T47D (cell line): ENCODE measurements around the gene SMIM29.

Experiments
- DNase-seq, 2 experiments: peaks; one replicate each; pipeline versions ENCODE4 v3.0.0 to v3.0.0-alpha.2; 2011 to 2012; ENCODE audit warnings: low read depth in 1 of 2, low spot score in 1 of 2
- JUND ChIP-seq: IDR thresholded peaks from 2 replicates; pipeline ENCODE4 v1.6.1; 2012; ENCODE audit warnings: low read depth
- in situ Hi-C: cut with HindIII; loops from 2 replicates; pipeline ENCODE4 v1.10.0; 2016; ENCODE audit warnings: low sequenced_read_pairs, low pct_unique_long_range_greater_than_20kb

SMIM29 gene

DNA sequence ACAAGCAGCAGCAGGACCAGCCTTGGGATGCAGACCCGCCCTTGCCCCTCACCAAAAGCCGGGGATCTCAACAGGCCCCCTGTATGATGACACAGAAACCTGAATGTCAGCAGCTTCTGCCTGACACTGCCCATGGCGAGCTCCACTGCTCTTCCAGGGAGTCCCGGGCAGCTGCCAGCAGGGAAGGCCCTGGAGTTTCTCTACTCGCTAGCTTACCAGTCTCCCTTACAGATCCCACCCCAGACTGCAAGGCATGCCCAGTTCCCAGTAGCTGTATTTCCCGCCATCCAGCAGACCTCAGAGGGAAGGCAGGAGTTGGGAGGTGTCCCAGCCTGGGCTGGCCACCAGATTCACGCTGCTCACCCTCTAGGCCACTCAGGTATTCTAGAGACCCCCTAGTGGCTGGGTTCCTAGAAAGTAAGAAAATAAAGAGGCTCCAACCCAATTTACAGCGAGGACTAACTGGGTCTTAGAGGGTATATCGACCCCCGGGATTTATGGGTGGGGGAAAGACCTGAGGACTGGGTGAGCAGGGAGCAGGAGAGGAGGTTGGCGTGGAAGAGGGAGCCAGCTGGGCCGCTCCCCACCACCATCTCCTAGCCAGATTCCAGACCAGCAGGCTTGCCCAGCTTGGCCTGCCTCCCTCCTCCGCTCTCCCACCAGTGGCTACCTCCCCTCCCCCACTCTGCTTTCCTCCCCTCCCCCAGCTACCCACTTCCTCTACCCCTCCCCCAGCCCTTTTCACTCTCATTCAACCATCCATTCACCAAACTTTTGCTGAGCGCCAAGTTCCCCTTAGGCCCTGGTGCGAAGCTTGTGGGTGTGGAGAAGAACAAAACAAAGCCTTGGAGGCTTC is 21.8 kb downstream of the SMIM29 start:
- no peak for DNase-seq
- in situ Hi-C loops, result no loop called here
- TF ChIP-seq JUND, result no peak

DNA sequence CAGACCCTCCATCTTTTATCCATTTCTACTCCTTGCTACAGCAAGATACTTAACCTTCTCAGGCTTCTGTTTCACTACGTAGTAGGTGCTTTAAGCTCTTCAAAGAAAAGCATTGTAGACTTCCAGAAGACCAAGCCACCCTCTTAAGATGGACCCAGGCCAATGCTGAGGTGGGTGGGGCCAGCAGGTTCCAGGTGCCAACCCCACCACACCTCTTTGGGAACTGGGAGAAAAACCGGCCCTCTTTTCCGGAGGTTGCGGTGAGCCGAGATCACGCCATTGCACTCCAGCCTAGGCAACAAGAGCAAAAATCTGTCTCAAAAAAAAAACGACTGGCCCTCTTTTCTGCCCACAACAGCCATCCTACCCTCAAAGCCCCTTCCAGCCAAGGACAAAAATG is 22.7 kb downstream of the SMIM29 start:
- in situ Hi-C loops, result no loop called here
- no peak for TF ChIP-seq JUND
- no peak for DNase-seq

DNA sequence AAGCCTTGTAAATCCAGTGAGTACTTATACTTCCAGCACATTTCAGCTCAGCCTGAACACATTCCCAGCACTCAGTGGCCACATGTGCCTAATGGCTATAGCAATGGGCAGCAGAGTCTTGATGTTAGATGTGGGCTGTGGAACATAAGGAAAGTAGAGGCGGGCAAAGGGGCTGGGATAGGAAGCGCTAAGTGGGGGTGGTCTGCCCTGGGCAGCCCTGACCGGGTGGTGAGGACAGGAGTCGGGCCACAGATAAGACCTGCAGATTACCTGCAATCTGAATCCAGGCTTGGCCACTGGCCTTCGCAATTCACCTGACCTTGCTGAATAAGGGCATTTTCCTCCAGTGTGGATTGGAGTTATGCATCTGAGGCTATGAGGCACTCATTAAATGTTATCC is 23.3 kb downstream of the SMIM29 start:
- in situ Hi-C loops, result no loop called here
- TF ChIP-seq JUND, result no peak
- no peak for DNase-seq

DNA sequence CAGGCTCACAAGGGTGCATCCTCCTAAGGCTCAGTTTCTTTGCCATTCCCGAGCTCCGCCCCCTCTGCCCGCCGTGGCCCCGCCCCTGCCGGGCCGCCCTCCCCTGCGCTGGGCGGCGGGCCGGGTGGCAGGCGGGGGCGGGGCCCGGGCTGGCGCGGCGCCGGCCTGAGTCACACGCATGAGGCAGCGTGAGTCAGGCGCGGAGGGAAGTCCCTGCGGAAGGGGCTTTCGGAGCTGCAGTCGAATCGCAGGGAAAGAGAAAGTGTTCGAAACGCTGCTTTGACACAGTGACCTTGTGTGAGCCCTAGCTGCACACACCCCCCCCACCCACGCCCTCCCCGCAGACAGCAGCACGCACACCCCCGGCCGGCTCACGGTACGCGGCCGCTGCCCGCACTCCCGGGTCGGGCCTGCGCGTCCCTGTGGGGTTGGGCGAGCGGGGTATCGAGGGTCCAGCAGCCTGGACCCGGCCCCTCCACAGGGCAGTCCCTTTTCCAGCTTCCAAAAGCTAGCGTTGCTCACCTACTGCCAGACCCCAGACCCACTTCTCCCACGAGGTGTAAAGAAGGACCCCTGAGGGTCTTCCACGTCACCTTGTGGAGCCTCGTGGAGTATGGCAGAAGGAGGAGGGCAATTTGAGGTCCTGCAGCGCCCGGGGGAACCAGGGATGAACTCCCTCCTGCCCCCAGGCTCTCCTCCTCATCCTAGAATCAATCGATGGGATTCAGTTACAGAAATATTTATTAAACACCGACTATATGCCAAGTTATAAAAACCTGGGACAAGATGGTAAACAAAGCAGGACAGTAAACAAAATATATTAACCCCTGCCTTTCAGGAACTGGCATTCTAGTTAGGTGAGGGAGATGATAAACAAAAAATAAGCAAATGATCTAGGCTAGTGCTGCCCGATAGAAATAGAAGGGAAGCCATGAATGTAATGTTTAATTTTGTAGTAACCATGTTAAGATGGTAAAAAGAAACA is 24.6 kb downstream of the SMIM29 start:
- in situ Hi-C loops, result no loop called here
- TF ChIP-seq JUND, result no peak
- DNase-seq, result peak; percentile 92 to 94

DNA sequence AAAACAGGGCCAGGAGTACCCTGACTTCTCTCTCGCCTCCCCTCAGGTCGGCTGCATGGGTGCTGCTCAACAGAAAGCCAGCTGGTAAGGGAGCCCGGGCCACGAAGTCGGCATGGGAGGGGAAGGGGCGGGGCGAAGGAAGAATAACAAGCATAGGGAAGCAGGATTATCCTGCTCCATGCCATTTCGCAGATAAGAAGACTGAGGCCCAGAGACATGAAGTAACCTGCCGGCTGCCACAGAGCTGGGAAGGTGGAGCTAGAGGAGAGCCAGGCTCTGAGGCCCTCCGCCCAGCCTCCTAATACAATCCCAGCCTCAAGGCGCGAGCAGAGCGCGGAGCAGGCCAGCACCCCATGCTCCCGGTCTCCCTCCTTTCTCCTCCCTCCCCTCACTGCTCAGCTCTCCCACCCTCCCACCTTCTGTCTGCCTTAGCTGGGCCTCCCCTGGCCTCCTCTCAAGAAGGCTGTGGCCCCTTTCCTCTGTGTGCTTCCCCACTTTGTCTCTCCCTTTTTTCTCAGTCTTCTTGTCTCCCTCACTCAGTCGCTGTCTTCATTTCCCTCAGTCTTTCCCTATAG is 25.3 kb downstream of the SMIM29 start:
- peak; percentile 34 to 44 for DNase-seq
- in situ Hi-C loops, result no loop called here
- no peak for TF ChIP-seq JUND

DNA sequence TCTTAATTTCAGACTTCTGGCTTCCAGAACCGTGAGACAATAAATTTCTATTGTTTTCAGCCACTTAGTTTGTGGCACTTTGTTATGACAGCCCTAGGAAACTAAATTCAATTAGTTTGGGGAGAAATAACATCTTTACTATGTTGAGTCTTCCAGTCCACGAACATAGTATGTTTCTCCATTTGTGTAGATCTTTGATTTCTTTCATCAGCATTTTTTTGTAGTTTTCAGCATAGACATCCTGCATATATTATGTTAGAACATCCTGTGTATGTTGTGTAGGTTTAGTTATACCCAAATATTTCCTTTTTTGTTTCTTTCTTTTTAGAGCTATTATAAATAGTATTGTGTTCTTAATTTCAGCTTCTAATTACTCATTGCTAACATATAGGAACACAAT is 30.1 kb downstream of the SMIM29 start:
- TF ChIP-seq JUND, result no peak
- no peak for DNase-seq
- in situ Hi-C loops, result no loop called here

DNA sequence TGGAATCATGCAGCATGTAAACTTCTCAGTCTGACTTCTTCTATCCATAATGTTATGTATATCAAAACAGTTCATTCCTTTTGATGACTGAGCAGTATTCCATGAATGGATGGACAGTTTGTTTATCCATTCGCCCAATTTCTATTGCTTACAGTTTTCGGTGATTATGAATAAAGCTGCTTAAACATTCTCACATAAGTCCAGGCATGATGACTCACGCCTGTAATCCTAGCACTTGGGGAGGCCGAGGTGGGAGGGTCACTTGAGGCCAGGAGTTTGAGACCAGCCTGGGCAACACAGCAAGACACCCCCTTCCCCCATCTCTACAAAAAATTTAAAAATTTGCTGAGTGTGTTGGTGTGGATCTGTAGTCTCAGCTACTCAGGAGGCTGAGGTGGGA is 35.0 kb downstream of the SMIM29 start:
- in situ Hi-C loops, result no loop called here
- no peak for TF ChIP-seq JUND
- DNase-seq, result no peak

DNA sequence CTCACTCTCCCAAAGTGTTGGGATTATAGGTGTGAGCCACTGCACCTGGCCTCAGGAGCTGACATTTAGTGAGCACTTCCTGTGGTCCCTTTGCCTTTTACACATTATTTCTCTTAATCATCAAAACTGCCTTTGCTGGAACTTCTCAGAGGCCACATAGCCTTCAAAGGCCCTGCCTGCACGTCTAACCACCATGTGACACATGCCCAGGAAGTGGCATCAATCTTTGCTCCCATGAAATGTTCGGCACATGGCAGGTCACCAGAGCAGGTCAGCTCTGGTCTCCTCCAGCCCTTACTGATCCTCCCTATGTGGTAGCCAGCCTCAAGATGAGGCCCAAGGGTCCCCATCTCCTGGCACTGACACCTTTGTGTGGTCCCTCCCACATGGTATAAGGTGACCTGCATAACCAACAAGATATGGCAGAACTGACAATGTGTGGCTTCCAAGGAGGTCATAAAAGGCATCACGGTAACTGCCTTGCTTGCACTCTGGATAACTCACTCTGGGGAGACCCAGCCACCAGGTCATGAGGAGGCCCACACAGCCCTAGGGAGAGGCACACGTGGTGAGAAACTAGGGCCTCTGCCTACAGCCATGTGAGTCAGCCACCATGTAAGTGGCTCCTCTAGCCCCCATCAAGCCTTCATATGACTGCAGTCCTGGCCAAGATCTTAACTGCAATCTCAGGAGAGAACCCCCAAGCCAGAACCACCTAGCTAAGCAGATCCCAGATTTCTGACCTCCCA is 40.9 kb downstream of the SMIM29 start:
- no peak for DNase-seq
- in situ Hi-C loops, result no loop called here
- no peak for TF ChIP-seq JUND

DNA sequence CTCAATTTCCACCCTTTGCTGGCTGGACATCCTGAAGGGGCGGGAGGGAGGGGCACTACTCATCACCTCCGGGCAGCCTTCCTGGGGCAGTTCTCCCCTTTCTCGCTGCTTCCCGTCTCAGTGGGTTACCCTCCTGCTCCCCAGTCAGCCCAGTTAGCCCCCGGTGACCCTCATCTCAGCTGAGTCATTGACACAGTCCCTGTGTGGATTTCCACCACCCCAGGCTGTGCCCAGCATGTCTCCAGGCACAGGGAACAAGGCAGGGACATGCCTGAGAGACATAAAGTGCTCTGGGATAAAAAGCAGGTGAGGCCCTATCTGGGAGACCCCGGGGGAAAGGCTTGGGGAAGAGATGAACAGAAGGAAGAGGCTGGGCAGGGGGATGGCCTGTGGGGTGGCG is 42.1 kb downstream of the SMIM29 start:
- no peak for DNase-seq
- in situ Hi-C loops, result no loop called here
- TF ChIP-seq JUND, result no peak

DNA sequence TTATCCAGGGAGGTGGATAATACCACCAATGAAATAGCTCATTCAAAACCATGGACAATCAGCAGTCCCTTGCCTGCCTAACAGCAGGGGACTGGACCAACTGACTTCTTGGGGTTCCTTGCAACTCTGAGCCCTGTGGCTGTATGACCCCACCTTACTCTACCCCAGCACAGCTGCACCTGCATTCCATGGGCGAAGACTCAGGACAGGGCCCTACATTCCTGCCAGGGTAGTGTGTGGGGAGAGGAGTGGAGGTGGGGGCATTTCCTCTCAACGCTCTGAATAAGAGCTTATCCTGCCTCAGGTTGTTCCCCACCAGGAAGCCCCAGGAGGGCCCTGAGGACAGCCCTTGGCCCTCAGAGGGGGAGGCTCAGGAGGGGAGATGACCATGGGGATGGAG is 42.9 kb downstream of the SMIM29 start:
- in situ Hi-C loops, result no loop called here
- no peak for DNase-seq
- TF ChIP-seq JUND, result no peak

DNA sequence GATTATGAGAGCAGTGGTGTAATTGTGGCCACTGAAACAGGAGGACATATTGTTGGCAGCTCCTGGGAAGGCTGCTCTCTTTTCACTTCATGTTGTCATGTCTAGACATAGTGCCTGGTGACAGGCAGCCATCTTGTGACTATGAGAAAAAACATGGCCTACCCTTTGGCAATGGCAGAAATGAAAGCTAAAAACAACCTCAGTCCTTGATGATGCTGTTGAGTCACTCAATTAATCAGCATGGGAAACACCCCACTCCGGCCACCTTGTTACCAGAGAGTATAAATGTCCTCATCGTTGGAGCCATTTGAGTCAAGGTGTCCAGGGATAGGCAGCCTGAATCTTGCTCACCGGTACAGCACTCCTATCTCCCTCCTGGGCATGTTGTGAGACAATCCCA is 43.3 kb downstream of the SMIM29 start:
- no peak for DNase-seq
- in situ Hi-C loops, result no loop called here
- TF ChIP-seq JUND, result no peak

DNA sequence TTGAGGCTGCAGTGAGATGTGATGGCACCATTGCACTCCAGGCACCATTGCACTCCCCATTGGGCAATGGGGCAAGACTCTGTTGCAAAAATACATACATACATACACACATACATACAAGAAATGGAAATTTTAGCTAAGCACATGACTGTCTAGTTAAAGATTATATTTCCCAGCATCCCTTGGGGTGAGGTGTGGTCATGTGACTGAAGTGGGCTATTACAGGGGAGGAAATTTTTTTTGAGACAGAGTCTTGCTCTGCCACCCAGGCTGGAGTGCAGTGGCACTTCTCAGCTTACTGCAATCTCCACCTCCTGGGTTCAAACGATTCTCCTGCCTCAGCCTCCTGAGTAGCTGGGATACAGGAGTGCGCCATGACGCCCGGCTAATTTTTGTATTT is 44.1 kb downstream of the SMIM29 start:
- DNase-seq, result no peak
- TF ChIP-seq JUND, result no peak
- in situ Hi-C loops, result no loop called here
